ENCODE results near the gene FEV.

Gene FEV

GRCh38 chr2:219022041-219022440, 37.1 kb upstream of the FEV start:
- TF ChIP-seq CTCF (IDR thresholded peaks at IDR 0.05; ENCODE audit: low read depth, low read length), result no peak
- DNase-seq (ENCODE audit: extremely low read depth, low read depth), result no peak

- DNase-seq (ENCODE audit: extremely low read depth, low read depth), result no peak
Measured at GRCh38 chr2:219021591-219021990, 36.6 kb upstream of the FEV start.

GRCh38 chr2:219020604-219021365, 35.8 kb upstream of the FEV start:
- no peak for DNase-seq (ENCODE audit: extremely low read depth, low read depth)
- TF ChIP-seq CTCF (IDR thresholded peaks at IDR 0.05; ENCODE audit: low read depth, low read length), result no peak

More at GRCh38 chr2:219021591-219021990, 36.6 kb upstream of the FEV start:
- no peak for TF ChIP-seq CTCF (IDR thresholded peaks at IDR 0.05; ENCODE audit: low read depth, low read length)

- TF ChIP-seq CTCF (IDR thresholded peaks at IDR 0.05; ENCODE audit: low read depth, low read length), result no peak
- DNase-seq (ENCODE audit: extremely low read depth, low read depth), result no peak
Measured at GRCh38 chr2:219019436-219019835, 34.5 kb upstream of the FEV start.

- no peak for TF ChIP-seq CTCF (IDR thresholded peaks at IDR 0.05; ENCODE audit: low read depth, low read length)
- DNase-seq (ENCODE audit: extremely low read depth, low read depth), result no peak
Measured at GRCh38 chr2:219018726-219019125, 33.7 kb upstream of the FEV start.

- DNase-seq (ENCODE audit: extremely low read depth, low read depth), result no peak
- TF ChIP-seq CTCF (IDR thresholded peaks at IDR 0.05; ENCODE audit: low read depth, low read length), result no peak
Measured at GRCh38 chr2:219018286-219018685, 33.3 kb upstream of the FEV start.

GRCh38 chr2:219017201-219017931, 32.4 kb upstream of the FEV start:
- TF ChIP-seq CTCF (IDR thresholded peaks at IDR 0.05; ENCODE audit: low read depth, low read length), result no peak
- DNase-seq (ENCODE audit: extremely low read depth, low read depth), result no peak

Measured in AG09319 (cell line).